Measurements from ENCODE around the gene PRKCZ.

DNA sequence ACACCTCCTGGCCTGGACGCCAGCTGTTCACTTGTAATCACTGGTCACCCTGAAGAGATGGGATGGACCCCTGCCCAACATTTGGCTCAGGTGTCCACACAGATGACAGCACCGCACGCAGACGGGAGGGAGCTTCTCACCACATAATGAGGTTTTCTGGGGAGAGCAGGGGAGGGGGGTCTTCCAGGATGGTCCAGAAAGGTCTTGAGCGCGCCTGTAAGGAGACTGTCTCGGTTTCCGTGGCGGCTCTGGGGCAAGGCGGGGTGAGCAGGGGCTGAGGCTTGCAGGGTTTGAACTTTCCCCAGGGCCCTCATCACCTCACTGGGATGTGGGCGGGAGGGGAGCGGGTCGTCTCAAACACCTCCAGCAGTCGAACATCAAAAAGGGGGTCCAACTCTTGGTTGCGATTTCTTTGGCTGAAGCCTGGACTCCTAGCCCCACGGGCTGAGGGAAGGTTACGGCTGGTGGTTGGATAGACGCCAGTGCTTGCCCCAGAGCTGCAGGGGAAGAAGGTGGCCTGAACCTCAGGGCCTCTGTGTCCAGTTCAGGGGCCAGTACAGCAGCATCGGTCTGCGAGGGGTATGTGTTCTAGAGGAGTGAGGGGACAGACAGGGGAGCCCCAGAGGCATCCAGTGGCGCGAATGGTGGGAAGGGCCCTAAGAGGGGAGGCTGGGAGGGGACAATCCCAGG, 53.8 kb downstream of the PRKCZ start:
- TF ChIP-seq, protein P1, sequence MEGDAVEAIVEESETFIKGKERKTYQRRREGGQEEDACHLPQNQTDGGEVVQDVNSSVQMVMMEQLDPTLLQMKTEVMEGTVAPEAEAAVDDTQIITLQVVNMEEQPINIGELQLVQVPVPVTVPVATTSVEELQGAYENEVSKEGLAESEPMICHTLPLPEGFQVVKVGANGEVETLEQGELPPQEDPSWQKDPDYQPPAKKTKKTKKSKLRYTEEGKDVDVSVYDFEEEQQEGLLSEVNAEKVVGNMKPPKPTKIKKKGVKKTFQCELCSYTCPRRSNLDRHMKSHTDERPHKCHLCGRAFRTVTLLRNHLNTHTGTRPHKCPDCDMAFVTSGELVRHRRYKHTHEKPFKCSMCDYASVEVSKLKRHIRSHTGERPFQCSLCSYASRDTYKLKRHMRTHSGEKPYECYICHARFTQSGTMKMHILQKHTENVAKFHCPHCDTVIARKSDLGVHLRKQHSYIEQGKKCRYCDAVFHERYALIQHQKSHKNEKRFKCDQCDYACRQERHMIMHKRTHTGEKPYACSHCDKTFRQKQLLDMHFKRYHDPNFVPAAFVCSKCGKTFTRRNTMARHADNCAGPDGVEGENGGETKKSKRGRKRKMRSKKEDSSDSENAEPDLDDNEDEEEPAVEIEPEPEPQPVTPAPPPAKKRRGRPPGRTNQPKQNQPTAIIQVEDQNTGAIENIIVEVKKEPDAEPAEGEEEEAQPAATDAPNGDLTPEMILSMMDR (conservative IDR thresholded peaks at IDR 0.05 in 1 of 2, IDR thresholded peaks at IDR 0.05 in 1 of 2; ENCODE audit: low read depth in 1 of 2, low read length in 2 of 2) = no peak
- TF ChIP-seq EZH2 (IDR thresholded peaks at IDR 0.05; ENCODE audit: low read length, missing control alignments) = no peak
